SK-N-SH (cell line): ENCODE measurements around the gene VAMP5. TPM values are rescaled to one million over a fixed set of nuclear protein-coding genes. Genes with fewer than 3 reads are reported as not detected.

Experiments used
- CTCF ChIA-PET: fragments of 300-600, 350-600 bp; formaldehyde crosslinking; extraction: SDS; loops from one replicate; lab custom pipeline; 2021; lab: Yijun Ruan, JAX
- POLR2A ChIA-PET: fragments of 350-600 bp; sonication (Branson Sonifier 250); formaldehyde crosslinking; extraction: SDS; loops from one replicate; lab custom pipeline; 2020; ENCODE audit warnings: antibody characterized with exemption, inconsistent platforms; lab: Yijun Ruan, JAX
- DNase-seq: peaks from one replicate; pipeline ENCODE4 v3.0.0; 2012
- H2AFZ ChIP-seq: fragments of 200-600 bp; sonication (generic); 2 replicates; pipeline ENCODE4 v1.8.1; 2016; ENCODE audit warnings: antibody characterized with exemption, mild to moderate bottlenecking, low read depth
- H3F3A ChIP-seq: fragments of 200-600 bp; sonication (generic); replicated peaks from 2 replicates; pipeline ENCODE3; 2016; ENCODE audit warnings: antibody characterized with exemption, mild to moderate bottlenecking; ENCODE audit not compliant: insufficient read depth
- H3K27ac ChIP-seq, 2 experiments: fragments of 200-500 bp in 1 of 2; fragments of 200-600 bp in 1 of 2; sonication (Bioruptor generic) in 1 of 2; sonication (generic), shearing (Covaris generic) in 1 of 2; 2 replicates each; pipeline versions ENCODE4 v1.5.1 to v1.6.1; 2014 to 2016; ENCODE audit warnings: low read depth in 2 of 2, inconsistent platforms in 1 of 2, low read length in 1 of 2, mild to moderate bottlenecking in 1 of 2, mixed read lengths in 1 of 2
- H3K27me3 ChIP-seq: fragments of 200-600 bp; sonication (generic), shearing (Covaris generic); 2 replicates; pipeline ENCODE4 v1.6.1; 2016; ENCODE audit warnings: mixed run types; ENCODE audit not compliant: insufficient read depth
- H3K36me3 ChIP-seq, 2 experiments: fragments of 200-500 bp in 1 of 2; fragments of 200-600 bp in 1 of 2; sonication (Bioruptor generic) in 1 of 2; sonication (generic) in 1 of 2; replicated peaks in 1 of 2; 2 replicates each; pipeline versions ENCODE3 to v1.5.1; 2014 to 2016; ENCODE audit warnings: low read length in 1 of 2, mild to moderate bottlenecking in 1 of 2; ENCODE audit not compliant: insufficient read depth in 2 of 2, control insufficient read depth in 1 of 2
- H3K4me1 ChIP-seq, 2 experiments: fragments of 200-500 bp in 1 of 2; fragments of 200-600 bp in 1 of 2; sonication (Bioruptor generic) in 1 of 2; sonication (generic), shearing (Covaris generic) in 1 of 2; 2 replicates each; pipeline versions ENCODE4 v1.5.1 to v1.6.1; 2014 to 2016; ENCODE audit warnings: low read depth in 1 of 2, low read length in 1 of 2, mixed run types in 1 of 2; ENCODE audit not compliant: insufficient read depth in 2 of 2, control insufficient read depth in 1 of 2
- H3K4me2 ChIP-seq: fragments of 200-600 bp; sonication (generic), shearing (Covaris generic); 2 replicates; pipeline ENCODE4 v1.6.1; 2017; ENCODE audit warnings: mixed run types
- H3K4me3 ChIP-seq, 2 experiments: fragments of 200-500 bp in 1 of 2; fragments of 200-600 bp in 1 of 2; sonication (Bioruptor generic) in 1 of 2; sonication (generic), shearing (Covaris generic) in 1 of 2; 2 replicates each; pipeline versions ENCODE4 v1.5.1 to v1.8.1; 2014 to 2016; ENCODE audit warnings: low read depth in 2 of 2, inconsistent platforms in 1 of 2, low read length in 1 of 2, mild to moderate bottlenecking in 1 of 2, mixed read lengths in 1 of 2, moderate library complexity in 1 of 2
- H3K79me2 ChIP-seq: fragments of 200-600 bp; sonication (generic); 2 replicates; pipeline ENCODE4 v1.8.1; 2017; ENCODE audit warnings: mild to moderate bottlenecking; ENCODE audit not compliant: insufficient read depth
- H3K9ac ChIP-seq: fragments of 200-600 bp; sonication (generic); 2 replicates; pipeline ENCODE4 v1.6.1; 2017; ENCODE audit warnings: mixed run types
- H3K9me2 ChIP-seq: fragments of 200-600 bp; sonication (generic); 2 replicates; pipeline ENCODE4 v1.6.1; 2017; ENCODE audit warnings: mixed run types
- H3K9me3 ChIP-seq: fragments of 200-600 bp; sonication (generic); 2 replicates; pipeline ENCODE4 v1.6.1; 2017; ENCODE audit warnings: mixed run types, mild to moderate bottlenecking, moderate library complexity
- H4K20me1 ChIP-seq: fragments of 200-600 bp; sonication (generic); 2 replicates; pipeline ENCODE4 v1.6.1; 2017; ENCODE audit warnings: mild to moderate bottlenecking, mixed run types; ENCODE audit not compliant: insufficient read depth
- CHD2 ChIP-seq: fragments of 150-350 bp; IDR thresholded peaks from 2 replicates; pipeline ENCODE4 v1.6.1; 2018; ENCODE audit warnings: low read length; ENCODE audit not compliant: partially characterized antibody
- ELF1 ChIP-seq: IDR thresholded peaks from 2 replicates; pipeline ENCODE4 v1.4.0; 2012
- EP300 ChIP-seq, 2 experiments: IDR thresholded peaks; 2 replicates each; pipeline versions ENCODE4 v1.4.0 to v1.6.1; 2012; ENCODE audit warnings: borderline replicate concordance in 1 of 2, low read depth in 1 of 2, low read length in 1 of 2
- EZH2phosphoT487 ChIP-seq: fragments of 200-600 bp; sonication (generic); IDR thresholded peaks from 2 replicates; pipeline ENCODE4 v1.6.1; 2017; ENCODE audit warnings: low read depth, mixed run types, mild to moderate bottlenecking, antibody characterized with exemption, moderate library complexity, borderline replicate concordance
- FOSL2 ChIP-seq: IDR thresholded peaks from 2 replicates; pipeline ENCODE4 v1.4.0; 2012; ENCODE audit warnings: low read depth, mild to moderate bottlenecking, moderate library complexity, borderline replicate concordance
- GABPA ChIP-seq: IDR thresholded peaks from 2 replicates; pipeline ENCODE4 v1.4.0; 2012; ENCODE audit warnings: low read depth, mild to moderate bottlenecking
- IRF3 ChIP-seq: fragments of 150-350 bp; IDR thresholded peaks from 2 replicates; pipeline ENCODE4 v1.6.1; 2016; ENCODE audit warnings: mild to moderate bottlenecking, low read depth, low read length
- MXI1 ChIP-seq: IDR thresholded peaks from 2 replicates; pipeline ENCODE4 v1.6.1; 2012; ENCODE audit warnings: mild to moderate bottlenecking, low read depth, low read length, improper control_type of control experiment
- PBX3 ChIP-seq: IDR thresholded peaks from 2 replicates; pipeline ENCODE4; 2012
- POLR2AphosphoS5 ChIP-seq: IDR thresholded peaks from 2 replicates; pipeline ENCODE4 v1.6.1; 2012; ENCODE audit warnings: low read depth, low read length
- RAD21 ChIP-seq: IDR thresholded peaks from 2 replicates; pipeline ENCODE4 v1.6.1; 2012; ENCODE audit warnings: mild to moderate bottlenecking, low read length
- TCF12 ChIP-seq: IDR thresholded peaks from 2 replicates; pipeline ENCODE4 v1.4.0; 2012
- TEAD4 ChIP-seq: IDR thresholded peaks from 2 replicates; pipeline ENCODE4 v1.4.0; 2012; ENCODE audit warnings: mild to moderate bottlenecking, borderline replicate concordance; ENCODE audit not compliant: insufficient read depth
- WGBS: methylation state at CpG from one replicate; pipeline ENCODE4 v1.1.6; 2017; ENCODE audit warnings: low lambda C conversion rate; 5-methylcytosine and 5-hydroxymethylcytosine counted together
- polyA plus RNA-seq, 3 experiments: library from polyadenylated mRNA; depleted of rRNA; stranded (reverse); fragments of >200 nt; gene quantifications; 2 replicates each; pipeline ENCODE4 v1.2.3, GENCODE V29; 2012

Gene VAMP5
- polyA plus RNA-seq, 1 of the 3 experiments (the other 2 are of a cell fraction), result 12.0 TPM

GRCh38 chr2:85606116-85606455 is 21.9 kb downstream of the VAMP5 start:
- Histone ChIP-seq H3K9me2 (no peaks in the 10 kb centered on the region), H3K4me3 (no peak overlapping the region)
- POLR2A ChIA-PET, result interaction anchor here (1.2 kb wide), 1 partner anchor 150 kb away, joined by 3 read pairs; no protein-coding TSS in a partner anchor

GRCh38 chr2:85607268-85608215 is 23.3 kb downstream of the VAMP5 start:
- Histone ChIP-seq H3K36me3 (peaks cover 21 to 33% of the 10 kb centered on the region in 2 experiments), H3K9ac (no peak overlapping the region), H3K4me3 (no peak overlapping the region), H3K4me1 (peaks cover 6 to 20% of the 10 kb centered on the region in 2 experiments; a peak in 2 of 4 replicates), H3K27ac (no peak overlapping the region; a peak in 1 of 4 replicates), H3K9me2 (no peaks in the 10 kb centered on the region), H3K79me2 (peaks cover 59% of the 10 kb centered on the region), H4K20me1 (no peaks in the 10 kb centered on the region), H3K27me3 (no peaks in the 10 kb centered on the region), H3K9me3 (no peaks in the 10 kb centered on the region), H2AFZ (no peak overlapping the region), H3K4me2 (no peak overlapping the region), H3F3A (peaks cover 31% of the 10 kb centered on the region)
- no peak for TF ChIP-seq POLR2AphosphoS5
- TF ChIP-seq GABPA, result no peak
- no peak for TF ChIP-seq IRF3
- no peak for TF ChIP-seq EP300 (IDR thresholded peaks at IDR 0.05; ENCODE audit: borderline replicate concordance in 1 of 2, low read depth in 1 of 2, low read length in 1 of 2)
- TF ChIP-seq FOSL2, result no peak
- no peak for TF ChIP-seq TEAD4
- no peak for TF ChIP-seq RAD21
- no peak for TF ChIP-seq EZH2phosphoT487
- TF ChIP-seq ELF1, result no peak
- TF ChIP-seq PBX3, result no peak
- TF ChIP-seq TCF12, result no peak
- no peak for TF ChIP-seq MXI1
- POLR2A ChIA-PET, result interaction anchor here (0.7 to 1.4 kb wide), 2 partner anchors 12 to 679 kb away, joined by 3 to 4 read pairs; partner anchors contain the start of gene RNF181
- 95% methylated on average over 9 of the region's 9 CpGs for WGBS
- no peak for DNase-seq
- CTCF ChIA-PET, result no interaction called here

More at GRCh38 chr2:85606116-85606455, 21.9 kb downstream of the VAMP5 start:
- 88% methylated on average over 7 of the region's 7 CpGs for WGBS
- H3K36me3 ChIP-seq, result peaks cover 21 to 33% of the 10 kb centered on the region in 2 experiments
- no peak overlapping the region for H2AFZ ChIP-seq
- peaks cover 6 to 27% of the 10 kb centered on the region in 2 experiments; a peak in 2 of 4 replicates for H3K4me1 ChIP-seq
- peak overlapping the region; percentile 30 to 47; a peak in 3 of 4 replicates for H3K27ac ChIP-seq
- H3K9me3 ChIP-seq, result no peaks in the 10 kb centered on the region
- no peak for TF ChIP-seq CHD2
- peak; percentile 14; the same call in 1 of the 2 replicates for TF ChIP-seq POLR2AphosphoS5
- H3K9ac ChIP-seq, result no peak overlapping the region
- DNase-seq, result no peak
- CTCF ChIA-PET, result interaction anchor here (1.2 kb wide), 1 partner anchor 123 kb away, joined by 5 read pairs; no protein-coding TSS in a partner anchor
- H3K27me3 ChIP-seq, result no peaks in the 10 kb centered on the region
- peaks cover 44% of the 10 kb centered on the region for H3K79me2 ChIP-seq
- 0 out of 2 replicates have a peak overlapping the region, but pooled peaks have one; percentile 15 for H3K4me2 ChIP-seq
- peaks cover 26% of the 10 kb centered on the region for H3F3A ChIP-seq
- no peaks in the 10 kb centered on the region for H4K20me1 ChIP-seq
